Caco-2 (cell line): ENCODE data around the gene NOL9. TPM values are rescaled to one million over a fixed set of nuclear protein-coding genes. Genes with fewer than 3 reads are reported as not detected.

Source experiments
- BruUV-seq: library from RNA; stranded (reverse); fragments of 400-500 nt; replicated peaks from 2 replicates; lab custom pipeline; 2021; lab: Mats Ljungman, UMichigan
- CTCF ChIA-PET: fragments of 300-600 bp; sonication (Branson Sonifier 250); formaldehyde crosslinking; loops from one replicate; lab custom pipeline; 2022; ENCODE audit warnings: antibody characterized with exemption; lab: Charles Lee
- POLR2A ChIA-PET: fragments of 300-600 bp; sonication (Branson Sonifier 250); formaldehyde crosslinking; loops from one replicate; lab custom pipeline; 2022; ENCODE audit warnings: antibody characterized with exemption; lab: Charles Lee
- DNase-seq, 2 experiments: peaks; one replicate each; pipeline versions ENCODE4 v3.0.0 to v3.0.0-alpha.2; 2020 to 2022
- H3K27me3 ChIP-seq: replicated peaks from 2 replicates; pipeline ENCODE4 v1.6.0; 2011; ENCODE audit warnings: low read length; ENCODE audit not compliant: control insufficient read depth, insufficient read depth
- H3K36me3 ChIP-seq: 2 replicates; pipeline ENCODE4 v1.5.1; 2011; ENCODE audit warnings: low read length; ENCODE audit not compliant: control insufficient read depth, insufficient read depth
- H3K4me1 ChIP-seq: fragments of 250-450 bp; sonication (Bioruptor Pico); 2 replicates; pipeline ENCODE4 v1.5.1; 2020; ENCODE audit warnings: mild to moderate bottlenecking
- H3K4me3 ChIP-seq: 2 replicates; pipeline ENCODE4 v1.5.1; 2011; ENCODE audit warnings: low read depth, mild to moderate bottlenecking, control low read depth, low read length
- H3K9me3 ChIP-seq: fragments of 250-450 bp; sonication (Bioruptor Pico); 2 replicates; pipeline ENCODE4 v1.5.1; 2020; ENCODE audit warnings: mild to moderate bottlenecking, moderate library complexity
- H3K27ac Mint-ChIP-seq: one replicate; pipeline ENCODE4 v1.8.0; 2022; ENCODE audit warnings: mixed read lengths; ENCODE audit not compliant: unreplicated experiment
- H3K27me3 Mint-ChIP-seq: one replicate; pipeline ENCODE4 v1.8.0; 2022; ENCODE audit warnings: mixed read lengths; ENCODE audit not compliant: insufficient read depth, unreplicated experiment
- H3K36me3 Mint-ChIP-seq: one replicate; pipeline ENCODE4 v1.8.0; 2022; ENCODE audit warnings: mild to moderate bottlenecking, mixed read lengths; ENCODE audit not compliant: insufficient read depth, unreplicated experiment
- H3K4me1 Mint-ChIP-seq: one replicate; pipeline ENCODE4 v1.8.0; 2022; ENCODE audit warnings: low read depth, mixed read lengths; ENCODE audit not compliant: unreplicated experiment
- H3K4me3 Mint-ChIP-seq: one replicate; pipeline ENCODE4 v1.8.0; 2022; ENCODE audit warnings: mild to moderate bottlenecking, moderate library complexity, mixed read lengths; ENCODE audit not compliant: unreplicated experiment
- H3K9me3 Mint-ChIP-seq: one replicate; pipeline ENCODE4 v1.8.0; 2022; ENCODE audit warnings: mixed read lengths; ENCODE audit not compliant: unreplicated experiment
- CTCF ChIP-seq, 2 experiments: fragments of 200-600 bp in 1 of 2; IDR thresholded peaks; 1 replicate in 1 of 2; 2 replicates in 1 of 2; pipeline versions ENCODE4 v1.5.1 to v1.8.0; 2011 to 2022; ENCODE audit warnings: antibody characterized with exemption in 1 of 2, control low read depth in 1 of 2, inconsistent platforms in 1 of 2, low read depth in 1 of 2, low read length in 1 of 2, mild to moderate bottlenecking in 1 of 2, moderate library complexity in 1 of 2; ENCODE audit not compliant: insufficient read depth in 1 of 2, severe bottlenecking in 1 of 2, unreplicated experiment in 1 of 2
- intact Hi-C: fragments of 100-400 bp; cut with micrococcal nuclease; formaldehyde crosslinking; loops from one replicate; pipeline ENCODE4 v1.10.0; 2022; ENCODE audit not compliant: unreplicated experiment
- total RNA-seq: library from RNA; stranded (reverse); gene quantifications from 2 replicates; pipeline ENCODE4 v1.2.3, GENCODE V29; 2022

Gene NOL9
- total RNA-seq, 1 experiment from 2014 or later, result 33.6 TPM

- no peaks in the 10 kb centered on the region for H3K27me3 Mint-ChIP-seq
- intact Hi-C loops, result no loop called here
- H3K4me3 ChIP-seq, result no peak overlapping the region
- peaks cover 3% of the 10 kb centered on the region; the same call in 1 of the 2 replicates for H3K4me1 ChIP-seq
- no peaks in the 10 kb centered on the region for H3K36me3 Mint-ChIP-seq
- no peak for TF ChIP-seq CTCF (IDR thresholded peaks at IDR 0.05; ENCODE audit: insufficient read depth in 1 of 2, low read depth in 1 of 2, low read length in 1 of 2, severe bottlenecking in 1 of 2, unreplicated experiment in 1 of 2)
- H3K36me3 ChIP-seq, result no peaks in the 10 kb centered on the region
- no TSS peak for BruUV-seq
- H3K4me3 Mint-ChIP-seq, result no peak overlapping the region
- POLR2A ChIA-PET, result no interaction called here
- no peaks in the 10 kb centered on the region for H3K9me3 Mint-ChIP-seq
- no peaks in the 10 kb centered on the region for H3K4me1 Mint-ChIP-seq
- CTCF ChIA-PET, result interaction anchor here (0.6 kb wide), 1 partner anchor 74 kb away, joined by 3 read pairs; no protein-coding TSS in a partner anchor
- no peaks in the 10 kb centered on the region for H3K27me3 ChIP-seq
- H3K9me3 ChIP-seq, result no peaks in the 10 kb centered on the region
- DNase-seq, result no peak
- H3K27ac Mint-ChIP-seq, result no peak overlapping the region
Measured at GRCh38 chr1:6517435-6517851, 36.9 kb downstream of the NOL9 start.

- Histone ChIP-seq H3K4me3 (no peak overlapping the region), H3K4me1 (peaks cover 3% of the 10 kb centered on the region; the same call in 1 of the 2 replicates), H3K9me3 (no peaks in the 10 kb centered on the region), H3K36me3 (no peaks in the 10 kb centered on the region), H3K27me3 (no peaks in the 10 kb centered on the region)
- no peaks in the 10 kb centered on the region for H3K27me3 Mint-ChIP-seq
- no peaks in the 10 kb centered on the region for H3K9me3 Mint-ChIP-seq
- H3K27ac Mint-ChIP-seq, result no peak overlapping the region
- no TSS peak for BruUV-seq
- ChIA-PET CTCF (no interaction called here), POLR2A (no interaction called here)
- DNase-seq, result no peak
- no peak overlapping the region for H3K4me3 Mint-ChIP-seq
- TF ChIP-seq CTCF (IDR thresholded peaks at IDR 0.05; ENCODE audit: insufficient read depth in 1 of 2, low read depth in 1 of 2, low read length in 1 of 2, severe bottlenecking in 1 of 2, unreplicated experiment in 1 of 2), result no peak
- intact Hi-C loops, result no loop called here
- H3K36me3 Mint-ChIP-seq, result no peaks in the 10 kb centered on the region
- no peaks in the 10 kb centered on the region for H3K4me1 Mint-ChIP-seq
Measured at GRCh38 chr1:6515771-6516170, 38.5 kb downstream of the NOL9 start.

GRCh38 chr1:6513320-6513801, 41.0 kb downstream of the NOL9 start:
- Mint-ChIP-seq H3K27me3 (no peaks in the 10 kb centered on the region), H3K4me1 (no peaks in the 10 kb centered on the region), H3K36me3 (no peaks in the 10 kb centered on the region), H3K4me3 (no peak overlapping the region), H3K9me3 (no peaks in the 10 kb centered on the region), H3K27ac (no peak overlapping the region)
- BruUV-seq, result no TSS peak
- Histone ChIP-seq H3K27me3 (no peaks in the 10 kb centered on the region), H3K4me3 (no peak overlapping the region), H3K4me1 (peaks cover 3% of the 10 kb centered on the region; the same call in 1 of the 2 replicates), H3K36me3 (no peaks in the 10 kb centered on the region), H3K9me3 (no peaks in the 10 kb centered on the region)
- POLR2A ChIA-PET, result no interaction called here
- CTCF ChIA-PET, result no interaction called here
- intact Hi-C loops, result no loop called here
- DNase-seq, result no peak
- no peak for TF ChIP-seq CTCF (IDR thresholded peaks at IDR 0.05; ENCODE audit: insufficient read depth in 1 of 2, low read depth in 1 of 2, low read length in 1 of 2, severe bottlenecking in 1 of 2, unreplicated experiment in 1 of 2)
